GM12872 (cell line): ENCODE measurements around the gene FNIP2.

Source experiments
- TF ChIP-seq, protein P1 (sequence below): IDR thresholded peaks from 3 replicates; pipeline ENCODE4 v1.5.1; 2011; ENCODE audit warnings: low read depth, mild to moderate bottlenecking, low read length, moderate library complexity; ENCODE audit not compliant: insufficient read depth

The FNIP2 gene

DNA sequence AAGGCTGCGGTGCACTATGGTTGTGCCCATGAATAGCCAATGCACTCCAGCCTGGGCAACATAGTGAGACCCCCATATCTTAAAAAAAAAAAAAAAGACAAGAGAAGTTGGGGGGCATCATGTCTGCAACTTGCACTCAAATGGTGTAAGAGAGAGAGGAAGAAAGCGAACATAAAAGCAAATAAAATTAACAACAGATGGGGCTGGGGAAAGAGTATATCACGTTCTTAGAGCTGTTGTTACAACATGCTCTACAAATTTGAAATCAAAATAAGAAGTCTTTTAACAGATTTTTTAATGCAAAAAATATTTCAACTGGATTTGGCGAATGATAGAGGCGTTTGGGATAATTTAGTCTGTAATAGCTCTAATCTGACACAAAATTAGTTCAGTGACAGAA is 144.9 kb downstream of the FNIP2 start:
- TF ChIP-seq, protein P1, sequence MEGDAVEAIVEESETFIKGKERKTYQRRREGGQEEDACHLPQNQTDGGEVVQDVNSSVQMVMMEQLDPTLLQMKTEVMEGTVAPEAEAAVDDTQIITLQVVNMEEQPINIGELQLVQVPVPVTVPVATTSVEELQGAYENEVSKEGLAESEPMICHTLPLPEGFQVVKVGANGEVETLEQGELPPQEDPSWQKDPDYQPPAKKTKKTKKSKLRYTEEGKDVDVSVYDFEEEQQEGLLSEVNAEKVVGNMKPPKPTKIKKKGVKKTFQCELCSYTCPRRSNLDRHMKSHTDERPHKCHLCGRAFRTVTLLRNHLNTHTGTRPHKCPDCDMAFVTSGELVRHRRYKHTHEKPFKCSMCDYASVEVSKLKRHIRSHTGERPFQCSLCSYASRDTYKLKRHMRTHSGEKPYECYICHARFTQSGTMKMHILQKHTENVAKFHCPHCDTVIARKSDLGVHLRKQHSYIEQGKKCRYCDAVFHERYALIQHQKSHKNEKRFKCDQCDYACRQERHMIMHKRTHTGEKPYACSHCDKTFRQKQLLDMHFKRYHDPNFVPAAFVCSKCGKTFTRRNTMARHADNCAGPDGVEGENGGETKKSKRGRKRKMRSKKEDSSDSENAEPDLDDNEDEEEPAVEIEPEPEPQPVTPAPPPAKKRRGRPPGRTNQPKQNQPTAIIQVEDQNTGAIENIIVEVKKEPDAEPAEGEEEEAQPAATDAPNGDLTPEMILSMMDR = no peak

DNA sequence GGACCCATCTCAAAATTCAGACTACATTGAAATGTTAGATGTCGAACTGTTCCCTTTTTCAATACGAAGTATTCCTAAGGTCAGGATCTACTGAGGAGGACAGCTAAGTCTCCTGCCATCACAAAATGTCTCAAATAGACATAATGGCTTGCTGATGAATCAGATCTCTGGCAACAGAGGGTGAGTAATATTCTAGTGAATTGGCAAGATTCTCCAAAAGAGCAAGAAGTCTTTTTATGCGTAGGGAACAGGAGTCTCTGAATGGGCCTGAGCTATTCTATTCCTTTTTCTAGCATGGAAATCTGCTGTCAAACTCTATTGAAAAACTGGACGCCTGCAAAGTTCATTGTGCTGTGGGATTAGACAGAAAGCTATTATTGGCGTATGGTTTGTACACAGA is 145.4 kb downstream of the FNIP2 start:
- TF ChIP-seq, protein P1 = no peak

DNA sequence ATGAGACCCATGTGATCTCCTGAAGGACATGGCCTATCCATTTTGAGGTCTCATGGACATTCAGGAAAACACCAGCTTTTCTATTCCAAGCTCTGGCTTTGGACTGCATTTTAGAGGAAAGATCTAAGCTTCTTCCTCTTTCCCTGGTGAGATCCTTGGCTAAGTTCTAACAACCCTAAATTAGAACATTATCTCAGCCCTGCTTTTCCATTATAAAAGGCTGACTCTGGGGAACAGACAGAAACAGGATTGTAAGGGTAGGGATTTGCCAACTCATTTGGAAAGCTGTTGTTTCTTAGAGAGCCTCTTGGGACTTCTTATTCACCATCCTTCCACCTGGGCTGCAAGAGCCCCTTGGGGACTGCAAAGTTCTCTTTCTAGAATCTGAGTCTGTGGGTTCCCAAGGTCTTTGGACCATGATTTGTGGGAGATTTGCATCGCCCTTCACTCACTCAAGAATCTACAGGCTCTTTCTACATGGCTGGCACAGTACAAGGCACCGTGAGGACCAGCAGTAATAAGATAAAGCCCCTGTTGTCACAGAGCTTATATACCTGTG is 146.9 kb downstream of the FNIP2 start:
- TF ChIP-seq, protein P1 = no peak

DNA sequence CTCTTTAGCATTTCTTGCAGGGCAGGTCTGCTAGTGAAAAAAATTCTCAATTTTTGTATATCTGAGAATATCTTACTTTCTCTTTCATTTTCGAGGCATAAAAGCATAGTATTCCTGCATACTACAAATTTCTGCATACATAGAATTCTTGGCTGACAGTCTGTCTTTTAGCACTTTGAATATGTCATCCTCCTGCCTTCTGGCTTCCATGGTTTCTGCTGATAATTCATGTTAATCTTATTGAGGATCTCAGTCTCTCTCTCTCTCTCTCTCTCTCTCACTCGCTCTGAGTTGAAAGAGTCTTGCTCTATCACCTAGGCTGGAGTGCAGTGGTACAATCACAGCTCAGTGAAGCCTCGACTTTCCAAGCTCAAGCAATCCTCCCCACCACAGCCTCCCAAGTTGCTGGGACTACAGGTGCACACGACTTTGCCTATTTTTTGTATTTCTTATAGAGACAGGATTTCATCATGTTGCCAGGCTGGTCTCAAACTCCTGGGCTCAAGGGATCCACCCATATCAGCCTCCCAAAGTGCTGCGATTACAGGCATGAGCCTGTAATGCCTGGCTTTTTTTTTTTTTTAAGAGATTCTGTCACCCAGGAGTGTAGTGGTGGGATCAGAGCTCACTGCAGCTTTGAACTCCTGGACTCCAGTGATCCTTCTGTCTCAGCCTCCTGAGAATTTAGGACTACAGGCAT is 161.3 kb downstream of the FNIP2 start:
- TF ChIP-seq, protein P1 = no peak

DNA sequence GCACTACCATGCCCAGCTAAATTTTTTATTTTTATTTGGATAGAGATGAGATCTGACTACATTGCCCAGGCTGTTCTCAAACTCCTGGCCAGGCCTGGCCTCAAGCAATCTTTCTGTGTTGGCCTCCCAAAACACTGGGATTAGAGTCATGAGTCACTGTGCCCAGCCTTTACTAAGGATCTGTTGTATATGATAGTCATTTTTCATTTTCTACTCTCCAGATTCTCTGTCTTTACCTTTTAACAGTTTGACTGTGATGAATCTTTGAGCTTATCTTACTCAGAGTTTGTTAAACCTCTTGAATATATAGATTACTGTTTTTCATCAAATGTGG is 161.8 kb downstream of the FNIP2 start:
- TF ChIP-seq, protein P1 = no peak

DNA sequence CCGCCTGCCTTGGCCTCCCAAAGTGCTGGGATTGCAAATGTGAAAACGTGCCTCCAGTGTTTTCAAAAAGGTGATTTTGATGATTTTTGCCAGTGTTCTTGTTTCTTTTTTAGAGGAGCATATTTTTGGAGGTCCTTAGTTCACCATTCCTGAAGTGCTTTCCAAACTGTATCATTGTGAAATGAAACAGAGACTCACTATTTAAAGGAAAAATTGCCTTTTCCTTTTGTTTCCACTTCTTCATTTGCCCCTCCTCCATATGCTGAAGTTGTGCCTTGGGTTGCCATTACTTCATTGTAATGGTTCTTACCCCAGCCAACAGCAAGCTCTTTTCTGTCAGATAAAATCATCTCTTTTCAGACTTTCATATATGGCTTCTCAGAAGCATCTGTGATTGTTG is 164.4 kb downstream of the FNIP2 start:
- TF ChIP-seq, protein P1 = no peak

DNA sequence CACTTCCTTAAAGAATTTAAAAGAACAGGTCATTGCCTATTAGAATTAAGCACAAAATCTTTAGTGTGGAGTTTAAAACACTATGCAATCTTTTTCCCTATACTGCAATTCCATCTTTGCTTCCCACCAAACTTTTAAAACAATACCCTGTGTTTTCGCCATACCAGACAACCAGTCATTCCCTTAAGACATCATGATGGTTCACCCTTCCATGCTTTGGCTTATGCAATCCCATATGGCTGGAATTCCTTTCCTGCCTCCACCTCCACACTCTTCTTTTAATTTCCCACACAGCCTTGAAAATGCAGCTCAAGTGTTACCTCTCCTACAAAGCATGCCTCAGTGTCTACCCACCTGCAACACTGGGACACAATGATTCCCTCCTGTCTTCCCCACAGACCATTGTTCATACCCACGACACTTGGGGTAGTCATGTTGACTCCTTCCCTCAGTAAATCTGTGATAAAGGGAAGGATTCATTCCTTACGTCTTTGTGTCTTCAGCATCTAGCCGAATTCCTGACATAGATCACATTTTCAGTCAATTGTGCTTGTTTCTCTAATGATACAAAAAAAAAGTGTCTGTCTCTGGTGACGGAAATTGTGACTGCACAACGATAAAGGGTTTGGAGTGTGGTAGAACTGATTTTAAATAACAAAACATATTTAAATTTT is 166.3 kb downstream of the FNIP2 start:
- TF ChIP-seq, protein P1 = no peak
